B cell (primary cell): ENCODE measurements around the gene SH2B2. TPM values are rescaled to one million over a fixed set of nuclear protein-coding genes. Genes with fewer than 3 reads are reported as not detected.
A peak's percentile ranks its signal among the peaks of the same experiment; 100 is the strongest.

ENCODE experiments used
- ATAC-seq: fragments of 200-7000 bp; cut with Tn5 transposase; one replicate; pipeline ENCODE4 v1.10.0; 2021; ENCODE audit warnings: low read depth, mild to moderate bottlenecking, moderate number of reproducible peaks, moderate library complexity
- CTCF ChIA-PET: fragments of 350-600 bp; sonication (Branson Sonifier 250); formaldehyde crosslinking; loops from one replicate; lab custom pipeline; 2021; ENCODE audit warnings: antibody characterized with exemption, inconsistent platforms; lab: Charles Lee
- POLR2A ChIA-PET: fragments of 350-600 bp; sonication (Branson Sonifier 250); formaldehyde crosslinking; loops from one replicate; lab custom pipeline; 2021; ENCODE audit warnings: antibody characterized with exemption; lab: Charles Lee
- DNase-seq: peaks from one replicate; pipeline ENCODE4 v3.0.0; 2013
- H2AFZ ChIP-seq: 2 replicates; pipeline ENCODE4 v1.6.1; 2012; ENCODE audit warnings: mild to moderate bottlenecking, low read depth, low read length; ENCODE audit not compliant: insufficient read depth, poor library complexity, severe bottlenecking
- H3K27ac ChIP-seq, 2 donors: 1 replicate in 1 of 2; 2 replicates in 1 of 2; pipeline ENCODE4 v1.5.1; 2012 to 2013; ENCODE audit warnings: low read length in 2 of 2, mild to moderate bottlenecking in 2 of 2, moderate library complexity in 1 of 2
- H3K27me3 ChIP-seq, 4 experiments: fragments of 200-600 bp in 1 of 4; sonication (generic) in 1 of 4; replicated peaks in 1 of 4; 1 replicate in 2 of 4; 2 replicates in 2 of 4; pipeline versions ENCODE4 v1.6.1 to v1.7.0; 2013 to 2016; ENCODE audit warnings: low read length in 3 of 4, mild to moderate bottlenecking in 2 of 4, mixed read lengths in 1 of 4, moderate library complexity in 1 of 4; ENCODE audit not compliant: insufficient read depth in 4 of 4, control insufficient read depth in 3 of 4; ENCODE audit errors: control extremely low read depth in 1 of 4
- H3K36me3 ChIP-seq, 2 experiments: replicated peaks in 1 of 2; 1 replicate in 1 of 2; 2 replicates in 1 of 2; pipeline versions ENCODE4 v1.6.1 to v1.7.1; 2013; ENCODE audit warnings: low read length in 1 of 2; ENCODE audit not compliant: insufficient read depth in 2 of 2, control insufficient read depth in 1 of 2; ENCODE audit errors: control extremely low read depth in 1 of 2, extremely low read depth in 1 of 2
- H3K4me1 ChIP-seq, 2 donors: fragments of 200-600 bp in 1 of 2; sonication (generic) in 1 of 2; 1 replicate in 1 of 2; 2 replicates in 1 of 2; pipeline versions ENCODE4 v1.5.1 to v1.6.1; 2013 to 2017; ENCODE audit warnings: low read length in 2 of 2; ENCODE audit not compliant: control insufficient read depth in 2 of 2, insufficient read depth in 2 of 2
- H3K4me2 ChIP-seq: replicated peaks from 2 replicates; pipeline ENCODE3; 2012; ENCODE audit warnings: mild to moderate bottlenecking, low read depth, low read length; ENCODE audit not compliant: poor library complexity, severe bottlenecking
- H3K4me3 ChIP-seq, 5 experiments: fragments of 200-600 bp in 1 of 5; sonication (generic) in 1 of 5; 1 replicate in 3 of 5; 2 replicates in 2 of 5; pipeline versions ENCODE4 v1.5.1 to v1.7.0; 2011 to 2016; ENCODE audit warnings: low read length in 4 of 5, mild to moderate bottlenecking in 4 of 5, low read depth in 2 of 5, control low read depth in 1 of 5, moderate library complexity in 1 of 5; ENCODE audit not compliant: insufficient read depth in 1 of 5; ENCODE audit errors: control extremely low read depth in 1 of 5, extremely low read depth in 1 of 5
- H3K79me2 ChIP-seq: fragments of 200-600 bp; sonication (generic); one replicate; pipeline ENCODE4 v1.6.0; 2016; ENCODE audit warnings: low read length; ENCODE audit not compliant: control insufficient read depth, insufficient read depth
- H3K9ac ChIP-seq: fragments of 200-600 bp; sonication (generic); 2 replicates; pipeline ENCODE4 v1.6.1; 2017; ENCODE audit warnings: mild to moderate bottlenecking, low read length, moderate library complexity
- H3K9me3 ChIP-seq, 3 donors: one replicate each; pipeline versions ENCODE4 v1.6.1 to v1.7.1; 2013; ENCODE audit warnings: low read length in 2 of 3; ENCODE audit not compliant: control insufficient read depth in 2 of 3, insufficient read depth in 1 of 3; ENCODE audit errors: control extremely low read depth in 1 of 3
- H4K20me1 ChIP-seq: 2 replicates; pipeline ENCODE4 v1.6.0; 2012; ENCODE audit warnings: mild to moderate bottlenecking, low read length; ENCODE audit not compliant: insufficient read depth, control insufficient read depth, poor library complexity, severe bottlenecking
- H3K27ac Mint-ChIP-seq: one replicate; pipeline ENCODE4 v1.8.0; 2021; ENCODE audit warnings: mixed read lengths
- H3K27me3 Mint-ChIP-seq: one replicate; pipeline ENCODE4 v1.8.0; 2021; ENCODE audit warnings: mixed read lengths
- H3K4me1 Mint-ChIP-seq: one replicate; pipeline ENCODE4 v1.8.0; 2021; ENCODE audit warnings: mixed read lengths
- H3K4me3 Mint-ChIP-seq: one replicate; pipeline ENCODE4 v1.8.0; 2021; ENCODE audit warnings: mixed read lengths
- H3K9me3 Mint-ChIP-seq: one replicate; pipeline ENCODE4 v1.8.0; 2022; ENCODE audit warnings: mixed read lengths; ENCODE audit not compliant: insufficient read depth
- EZH2 ChIP-seq: IDR thresholded peaks from 2 replicates; pipeline ENCODE4 v1.6.1; 2012; ENCODE audit warnings: borderline replicate concordance, low read depth, mild to moderate bottlenecking, moderate library complexity, low read length; ENCODE audit not compliant: insufficient read depth, poor library complexity, severe bottlenecking
- WGBS: methylation state at CpG from one replicate; pipeline ENCODE4 v1.1.5; 2013; ENCODE audit warnings: missing lambda C conversion rate; ENCODE audit not compliant: insufficient coverage; 5-methylcytosine and 5-hydroxymethylcytosine counted together
- intact Hi-C: fragments of 100-400 bp; cut with micrococcal nuclease; formaldehyde crosslinking; loops from one replicate; pipeline ENCODE4 v1.10.0; 2022
- polyA plus RNA-seq: library from polyadenylated mRNA; depleted of rRNA; stranded (reverse); fragments of >200 nt; gene quantifications from 2 replicates; pipeline ENCODE4 v1.2.3, GENCODE V29; 2012
- total RNA-seq, 2 donors: library from RNA; stranded (reverse); fragments of 120-200 nt in 1 of 2; gene quantifications; 1 replicate in 1 of 2; 2 replicates in 1 of 2; pipeline versions ENCODE4 v1.2.3 to v1.2.4, GENCODE V29; 2013 to 2022
- TF ChIP-seq, protein P1 (sequence below): fragments of 200-600 bp; IDR thresholded peaks from one replicate; pipeline ENCODE4 v1.8.0; 2022; ENCODE audit warnings: antibody characterized with exemption, mild to moderate bottlenecking

The SH2B2 gene
- total and polyA plus RNA-seq, 2 donors (not counting 1 experiment from before 2014, with no cell fraction given): 41.2 to 95.4 TPM

- WGBS: 54% methylated on average over 19 of the region's 21 CpGs
Observed at GRCh38 chr7:102272075-102272916, 14.4 kb upstream of the SH2B2 start.

More at GRCh38 chr7:102272075-102272916, 14.4 kb upstream of the SH2B2 start:
- Histone ChIP-seq H3K9ac (no peak overlapping the region), H3K27ac (no peak overlapping the region), H3K27me3 (no peaks in the 10 kb centered on the region), H2AFZ (peak overlapping the region; percentile 28), H4K20me1 (no peaks in the 10 kb centered on the region), H3K4me3 (no peak overlapping the region), H3K4me2 (peak overlapping the region; percentile 27), H3K36me3 (peaks cover 0 to 2% of the 10 kb centered on the region in 2 experiments), H3K79me2 (no peaks in the 10 kb centered on the region), H3K9me3 (no peaks in the 10 kb centered on the region), H3K4me1 (peaks cover 0 to 3% of the 10 kb centered on the region in 2 donors)
- CTCF ChIA-PET: interaction anchor here (0.6 to 15.7 kb wide), 15 partner anchors 11 to 736 kb away, joined by 3 to 351 read pairs (median 3); partner anchors contain the start of gene PRKRIP1
- TF ChIP-seq, protein P1, sequence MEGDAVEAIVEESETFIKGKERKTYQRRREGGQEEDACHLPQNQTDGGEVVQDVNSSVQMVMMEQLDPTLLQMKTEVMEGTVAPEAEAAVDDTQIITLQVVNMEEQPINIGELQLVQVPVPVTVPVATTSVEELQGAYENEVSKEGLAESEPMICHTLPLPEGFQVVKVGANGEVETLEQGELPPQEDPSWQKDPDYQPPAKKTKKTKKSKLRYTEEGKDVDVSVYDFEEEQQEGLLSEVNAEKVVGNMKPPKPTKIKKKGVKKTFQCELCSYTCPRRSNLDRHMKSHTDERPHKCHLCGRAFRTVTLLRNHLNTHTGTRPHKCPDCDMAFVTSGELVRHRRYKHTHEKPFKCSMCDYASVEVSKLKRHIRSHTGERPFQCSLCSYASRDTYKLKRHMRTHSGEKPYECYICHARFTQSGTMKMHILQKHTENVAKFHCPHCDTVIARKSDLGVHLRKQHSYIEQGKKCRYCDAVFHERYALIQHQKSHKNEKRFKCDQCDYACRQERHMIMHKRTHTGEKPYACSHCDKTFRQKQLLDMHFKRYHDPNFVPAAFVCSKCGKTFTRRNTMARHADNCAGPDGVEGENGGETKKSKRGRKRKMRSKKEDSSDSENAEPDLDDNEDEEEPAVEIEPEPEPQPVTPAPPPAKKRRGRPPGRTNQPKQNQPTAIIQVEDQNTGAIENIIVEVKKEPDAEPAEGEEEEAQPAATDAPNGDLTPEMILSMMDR: peak; percentile 95
- no peak for TF ChIP-seq EZH2
- Mint-ChIP-seq H3K4me3 (no peak overlapping the region), H3K9me3 (no peaks in the 10 kb centered on the region), H3K27me3 (no peaks in the 10 kb centered on the region), H3K27ac (no peak overlapping the region), H3K4me1 (peaks cover 2% of the 10 kb centered on the region)
- ATAC-seq (peak; percentile 87), DNase-seq (peak; percentile 79)
- intact Hi-C loops: loop anchor here (1.0 to 2.0 kb wide), 3 partner anchors 36 to 670 kb away; no protein-coding TSS in a partner anchor
- POLR2A ChIA-PET: no interaction called here
